HEK293 (cell line): ENCODE measurements around the gene KLK15.

ENCODE experiments used
- CTCF ChIA-PET: fragments of 350-600 bp; formaldehyde crosslinking; extraction: SDS; loops from one replicate; lab custom pipeline; 2021; ENCODE audit warnings: antibody characterized with exemption; lab: Yijun Ruan, JAX
- POLR2A ChIA-PET: fragments of 300-600 bp; formaldehyde crosslinking; extraction: SDS; loops from one replicate; lab custom pipeline; 2020; ENCODE audit warnings: antibody characterized with exemption, inconsistent platforms; lab: Yijun Ruan, JAX
- H3K27ac ChIP-seq: fragments of 200-500 bp; sonication (Bioruptor generic); 2 replicates; pipeline ENCODE4 v1.5.1; 2014; ENCODE audit warnings: low read depth, low read length, control low read depth, inconsistent platforms; ENCODE audit errors: extremely low read depth
- H3K36me3 ChIP-seq, 2 experiments: fragments of 200-500 bp in 1 of 2; sonication (Bioruptor generic) in 1 of 2; 1 replicate in 1 of 2; 2 replicates in 1 of 2; pipeline ENCODE4 v1.5.1; 2014 to 2017; ENCODE audit warnings: inconsistent platforms in 2 of 2, low read length in 2 of 2; ENCODE audit not compliant: control insufficient read depth in 2 of 2, insufficient read depth in 1 of 2
- H3K4me1 ChIP-seq: fragments of 200-500 bp; sonication (Bioruptor generic); 2 replicates; pipeline ENCODE4 v1.5.1; 2014; ENCODE audit warnings: mild to moderate bottlenecking, low read length, inconsistent platforms; ENCODE audit not compliant: control insufficient read depth, insufficient read depth
- H3K4me3 ChIP-seq: 2 replicates; pipeline ENCODE4 v1.5.1; 2011; ENCODE audit warnings: low read depth, mild to moderate bottlenecking, control low read depth, low read length, moderate library complexity
- H3K9me3 ChIP-seq: fragments of 200-500 bp; sonication (Bioruptor generic); 2 replicates; pipeline ENCODE4 v1.5.1; 2014; ENCODE audit warnings: low read depth, low read length, inconsistent platforms; ENCODE audit not compliant: control insufficient read depth, insufficient read depth
- BCL11B ChIP-seq: fragments of 450-650 bp; formaldehyde crosslinking; IDR thresholded peaks from 2 replicates; pipeline ENCODE4 v1.5.1; 2016; ENCODE audit warnings: low read depth, missing biosample characterization, missing genetic modification characterization
- GLIS2 ChIP-seq: fragments of 450-650 bp; formaldehyde crosslinking; IDR thresholded peaks from 2 replicates; pipeline ENCODE4 v1.5.1; 2016; ENCODE audit warnings: missing biosample characterization, missing genetic modification characterization
- HOXA7 ChIP-seq: sonication (generic); formaldehyde crosslinking; IDR thresholded peaks from 2 replicates; pipeline ENCODE4 v1.8.1; 2022; ENCODE audit warnings: missing genetic modification reagents, borderline replicate concordance
- KLF10 ChIP-seq: fragments of 450-650 bp; IDR thresholded peaks from 2 replicates; pipeline ENCODE4 v1.5.1; 2018; ENCODE audit warnings: missing biosample characterization, mild to moderate bottlenecking, missing genetic modification characterization
- KLF7 ChIP-seq: fragments of 450-650 bp; formaldehyde crosslinking; IDR thresholded peaks from 2 replicates; pipeline ENCODE4 v1.5.1; 2016; ENCODE audit warnings: missing biosample characterization, missing genetic modification characterization, borderline replicate concordance
- KLF8 ChIP-seq: fragments of 450-650 bp; formaldehyde crosslinking; IDR thresholded peaks from 2 replicates; pipeline ENCODE4 v1.5.1; 2016; ENCODE audit warnings: missing biosample characterization, missing genetic modification characterization
- KLF9 ChIP-seq: fragments of 450-650 bp; formaldehyde crosslinking; IDR thresholded peaks from 2 replicates; pipeline ENCODE4 v1.5.1; 2016; ENCODE audit warnings: missing biosample characterization, missing genetic modification characterization, low read depth
- MEIS1 ChIP-seq: sonication (generic); formaldehyde crosslinking; IDR thresholded peaks from 2 replicates; pipeline ENCODE4 v1.8.1; 2022; ENCODE audit warnings: missing genetic modification reagents, mild to moderate bottlenecking, borderline replicate concordance
- RBAK ChIP-seq: fragments of 450-650 bp; formaldehyde crosslinking; IDR thresholded peaks from 2 replicates; pipeline ENCODE4 v1.5.1; 2016; ENCODE audit warnings: missing biosample characterization, missing genetic modification characterization
- SP2 ChIP-seq: fragments of 450-650 bp; formaldehyde crosslinking; IDR thresholded peaks from 2 replicates; pipeline ENCODE4 v1.5.1; 2016; ENCODE audit warnings: missing biosample characterization, missing genetic modification characterization
- SP3 ChIP-seq: fragments of 450-650 bp; formaldehyde crosslinking; IDR thresholded peaks from 2 replicates; pipeline ENCODE4 v1.5.1; 2016; ENCODE audit warnings: missing biosample characterization, missing genetic modification characterization
- ZBTB20 ChIP-seq: fragments of 450-650 bp; formaldehyde crosslinking; IDR thresholded peaks from 2 replicates; pipeline ENCODE4 v1.5.1; 2016; ENCODE audit warnings: missing biosample characterization, missing genetic modification characterization
- ZNF155 ChIP-seq: fragments of 450-650 bp; formaldehyde crosslinking; IDR thresholded peaks from 2 replicates; pipeline ENCODE4 v1.5.1; 2016; ENCODE audit warnings: missing biosample characterization, missing genetic modification characterization
- ZNF169 ChIP-seq: fragments of 450-650 bp; formaldehyde crosslinking; IDR thresholded peaks from 2 replicates; pipeline ENCODE4 v1.5.1; 2016; ENCODE audit warnings: missing biosample characterization, missing genetic modification characterization
- ZNF175 ChIP-seq: fragments of 450-650 bp; formaldehyde crosslinking; IDR thresholded peaks from 2 replicates; pipeline ENCODE4 v1.5.1; 2016; ENCODE audit warnings: missing biosample characterization, missing genetic modification characterization
- ZNF37A ChIP-seq: fragments of 450-650 bp; IDR thresholded peaks from 2 replicates; pipeline ENCODE4 v1.5.1; 2018; ENCODE audit warnings: missing biosample characterization, missing genetic modification characterization
- ZNF426 ChIP-seq: fragments of 450-650 bp; formaldehyde crosslinking; IDR thresholded peaks from 2 replicates; pipeline ENCODE4 v1.5.1; 2017; ENCODE audit warnings: missing biosample characterization, missing genetic modification characterization, mild to moderate bottlenecking, inconsistent platforms, moderate library complexity
- ZNF561 ChIP-seq: fragments of 450-650 bp; IDR thresholded peaks from 2 replicates; pipeline ENCODE4 v1.5.1; 2018; ENCODE audit warnings: missing biosample characterization, missing genetic modification characterization, borderline replicate concordance
- ZNF768 ChIP-seq: fragments of 450-650 bp; formaldehyde crosslinking; IDR thresholded peaks from 2 replicates; pipeline ENCODE4 v1.5.1; 2018; ENCODE audit warnings: missing biosample characterization, mild to moderate bottlenecking, missing genetic modification characterization
- ZSCAN23 ChIP-seq: fragments of 450-650 bp; formaldehyde crosslinking; IDR thresholded peaks from 2 replicates; pipeline ENCODE4 v1.5.1; 2016; ENCODE audit warnings: missing biosample characterization, missing genetic modification characterization
- ZXDB ChIP-seq: fragments of 450-650 bp; formaldehyde crosslinking; IDR thresholded peaks from 2 replicates; pipeline ENCODE4 v1.5.1; 2016; ENCODE audit warnings: missing biosample characterization, missing genetic modification characterization
- TF ChIP-seq, protein P1 (sequence below): fragments of 450-650 bp; formaldehyde crosslinking; IDR thresholded peaks from 2 replicates; pipeline ENCODE4 v1.5.1; 2016; ENCODE audit warnings: missing biosample characterization, missing genetic modification characterization, low read depth
- TF ChIP-seq, protein P2 (sequence below): fragments of 450-650 bp; formaldehyde crosslinking; IDR thresholded peaks from 2 replicates; pipeline ENCODE4 v1.5.1; 2016; ENCODE audit warnings: missing biosample characterization, missing genetic modification characterization
- TF ChIP-seq, protein P3 (sequence below): fragments of 450-650 bp; formaldehyde crosslinking; IDR thresholded peaks from 2 replicates; pipeline ENCODE4 v1.5.1; 2016; ENCODE audit warnings: missing biosample characterization, missing genetic modification characterization
- TF ChIP-seq, protein P4 (sequence below): fragments of 450-650 bp; formaldehyde crosslinking; IDR thresholded peaks from 2 replicates; pipeline ENCODE4 v1.5.1; 2016; ENCODE audit warnings: missing biosample characterization, missing genetic modification characterization
- TF ChIP-seq, protein P5 (sequence below): fragments of 450-650 bp; IDR thresholded peaks from 2 replicates; pipeline ENCODE4 v1.5.1; 2018; ENCODE audit warnings: missing biosample characterization, missing genetic modification characterization

KLK15 gene

DNA sequence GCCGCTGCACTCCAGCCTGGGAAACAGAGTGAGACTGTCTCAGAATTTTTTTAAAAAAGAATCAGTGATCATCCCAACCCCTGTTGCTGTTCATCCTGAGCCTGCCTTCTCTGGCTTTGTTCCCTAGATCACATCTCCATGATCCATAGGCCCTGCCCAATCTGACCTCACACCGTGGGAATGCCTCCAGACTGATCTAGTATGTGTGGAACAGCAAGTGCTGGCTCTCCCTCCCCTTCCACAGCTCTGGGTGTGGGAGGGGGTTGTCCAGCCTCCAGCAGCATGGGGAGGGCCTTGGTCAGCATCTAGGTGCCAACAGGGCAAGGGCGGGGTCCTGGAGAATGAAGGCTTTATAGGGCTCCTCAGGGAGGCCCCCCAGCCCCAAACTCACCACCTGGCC is 39.7 kb upstream of the KLK15 start, which contains the start of gene KLK2:
TSS of gene KLK2 (plus strand) at position 384 of the 400 bp plus-strand sequence. CDS start 35 bp downstream, outside the sequence.
- H3K9me3 ChIP-seq: no peaks in the 10 kb centered on the region
- H3K27ac ChIP-seq: no peak within 1 kb of the TSS
- H3K4me1 ChIP-seq: no peaks in the 10 kb centered on the region
- no peak for TF ChIP-seq KLF7 (tag by site-specific recombination)
- TF ChIP-seq KLF9 (tag by site-specific recombination): no peak
- no peak for TF ChIP-seq ZSCAN23 (tag by site-specific recombination)
- TF ChIP-seq, protein P1, sequence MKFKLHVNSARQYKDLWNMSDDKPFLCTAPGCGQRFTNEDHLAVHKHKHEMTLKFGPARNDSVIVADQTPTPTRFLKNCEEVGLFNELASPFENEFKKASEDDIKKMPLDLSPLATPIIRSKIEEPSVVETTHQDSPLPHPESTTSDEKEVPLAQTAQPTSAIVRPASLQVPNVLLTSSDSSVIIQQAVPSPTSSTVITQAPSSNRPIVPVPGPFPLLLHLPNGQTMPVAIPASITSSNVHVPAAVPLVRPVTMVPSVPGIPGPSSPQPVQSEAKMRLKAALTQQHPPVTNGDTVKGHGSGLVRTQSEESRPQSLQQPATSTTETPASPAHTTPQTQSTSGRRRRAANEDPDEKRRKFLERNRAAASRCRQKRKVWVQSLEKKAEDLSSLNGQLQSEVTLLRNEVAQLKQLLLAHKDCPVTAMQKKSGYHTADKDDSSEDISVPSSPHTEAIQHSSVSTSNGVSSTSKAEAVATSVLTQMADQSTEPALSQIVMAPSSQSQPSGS (tag by site-specific recombination): no peak
- no peak for TF ChIP-seq ZBTB20 (tag by site-specific recombination)
- TF ChIP-seq ZNF561 (tag by site-specific recombination): no peak
- TF ChIP-seq ZNF155 (tag by site-specific recombination): no peak
- TF ChIP-seq ZNF169 (tag by site-specific recombination): no peak
- no peak for TF ChIP-seq KLF10 (tag by site-specific recombination)
- TF ChIP-seq SP2 (tag by site-specific recombination): no peak
- TF ChIP-seq, protein P2, sequence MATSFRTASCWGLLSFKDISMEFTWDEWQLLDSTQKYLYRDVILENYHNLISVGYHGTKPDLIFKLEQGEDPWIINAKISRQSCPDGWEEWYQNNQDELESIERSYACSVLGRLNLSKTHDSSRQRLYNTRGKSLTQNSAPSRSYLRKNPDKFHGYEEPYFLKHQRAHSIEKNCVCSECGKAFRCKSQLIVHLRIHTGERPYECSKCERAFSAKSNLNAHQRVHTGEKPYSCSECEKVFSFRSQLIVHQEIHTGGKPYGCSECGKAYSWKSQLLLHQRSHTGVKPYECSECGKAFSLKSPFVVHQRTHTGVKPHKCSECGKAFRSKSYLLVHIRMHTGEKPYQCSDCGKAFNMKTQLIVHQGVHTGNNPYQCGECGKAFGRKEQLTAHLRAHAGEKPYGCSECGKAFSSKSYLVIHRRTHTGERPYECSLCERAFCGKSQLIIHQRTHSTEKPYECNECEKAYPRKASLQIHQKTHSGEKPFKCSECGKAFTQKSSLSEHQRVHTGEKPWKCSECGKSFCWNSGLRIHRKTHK (tag by site-specific recombination): no peak
- TF ChIP-seq, protein P3, sequence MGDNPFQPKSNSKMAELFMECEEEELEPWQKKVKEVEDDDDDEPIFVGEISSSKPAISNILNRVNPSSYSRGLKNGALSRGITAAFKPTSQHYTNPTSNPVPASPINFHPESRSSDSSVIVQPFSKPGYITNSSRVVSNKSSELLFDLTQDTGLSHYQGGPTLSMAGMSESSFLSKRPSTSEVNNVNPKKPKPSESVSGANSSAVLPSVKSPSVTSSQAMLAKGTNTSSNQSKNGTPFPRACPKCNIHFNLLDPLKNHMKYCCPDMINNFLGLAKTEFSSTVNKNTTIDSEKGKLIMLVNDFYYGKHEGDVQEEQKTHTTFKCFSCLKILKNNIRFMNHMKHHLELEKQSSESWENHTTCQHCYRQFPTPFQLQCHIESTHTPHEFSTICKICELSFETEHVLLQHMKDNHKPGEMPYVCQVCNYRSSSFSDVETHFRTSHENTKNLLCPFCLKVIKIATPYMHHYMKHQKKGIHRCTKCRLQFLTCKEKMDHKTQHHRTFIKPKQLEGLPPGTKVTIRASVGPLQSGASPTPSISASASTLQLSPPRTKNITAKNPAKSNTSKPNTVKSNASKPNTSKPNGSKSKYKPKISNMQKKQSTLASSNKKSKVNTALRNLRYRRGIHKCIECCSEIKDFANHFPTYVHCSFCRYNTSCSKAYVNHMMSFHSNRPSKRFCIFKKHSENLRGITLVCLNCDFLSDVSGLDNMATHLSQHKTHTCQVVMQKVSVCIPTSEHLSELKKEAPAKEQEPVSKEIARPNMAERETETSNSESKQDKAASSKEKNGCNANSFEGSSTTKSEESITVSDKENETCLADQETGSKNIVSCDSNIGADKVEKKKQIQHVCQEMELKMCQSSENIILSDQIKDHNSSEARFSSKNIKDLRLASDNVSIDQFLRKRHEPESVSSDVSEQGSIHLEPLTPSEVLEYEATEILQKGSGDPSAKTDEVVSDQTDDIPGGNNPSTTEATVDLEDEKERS (tag by site-specific recombination): no peak
- TF ChIP-seq RBAK (tag by site-specific recombination): no peak
- no peak for TF ChIP-seq KLF8 (tag by site-specific recombination)
- ChIA-PET POLR2A (no interaction called here), CTCF (interaction anchor here (2.1 kb wide), 1 partner anchor 33 kb away, joined by 9 read pairs; no protein-coding TSS in a partner anchor)
- no peaks in the 10 kb centered on the region for H3K36me3 ChIP-seq
- H3K4me3 ChIP-seq: no peak within 1 kb of the TSS

DNA sequence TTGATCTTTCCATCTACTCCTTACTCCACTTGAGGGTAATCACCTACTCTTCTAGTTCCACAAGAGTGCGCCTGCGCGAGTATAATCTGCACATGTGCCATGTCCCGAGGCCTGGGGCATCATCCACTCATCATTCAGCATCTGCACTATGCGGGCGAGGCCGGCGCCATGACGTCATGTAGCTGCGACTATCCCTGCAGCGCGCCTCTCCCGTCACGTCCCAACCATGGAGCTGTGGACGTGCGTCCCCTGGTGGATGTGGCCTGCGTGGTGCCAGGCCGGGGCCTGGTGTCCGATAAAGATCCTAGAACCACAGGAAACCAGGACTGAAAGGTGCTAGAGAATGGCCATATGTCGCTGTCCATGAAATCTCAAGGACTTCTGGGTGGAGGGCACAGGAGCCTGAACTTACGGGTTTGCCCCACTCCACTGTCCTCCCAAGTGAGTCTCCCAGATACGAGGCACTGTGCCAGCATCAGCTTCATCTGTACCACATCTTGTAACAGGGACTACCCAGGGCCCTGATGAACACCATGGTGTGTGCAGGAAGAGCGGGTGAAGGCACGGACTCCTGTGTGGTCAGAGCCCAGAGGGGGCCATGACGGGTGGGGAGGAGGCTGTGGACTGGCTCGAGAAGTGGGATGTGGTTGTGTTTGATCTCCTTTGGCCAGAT is 37.2 kb upstream of the KLK15 start:
- ChIA-PET CTCF (interaction anchor here (0.7 kb wide), 1 partner anchor 14 kb away, joined by 5 read pairs; no protein-coding TSS in a partner anchor), POLR2A (interaction anchor here (1.5 kb wide), 1 partner anchor 66 kb away, joined by 3 read pairs; no protein-coding TSS in a partner anchor)
- Histone ChIP-seq H3K4me1 (no peaks in the 10 kb centered on the region), H3K4me3 (no peak overlapping the region), H3K27ac (no peak overlapping the region), H3K9me3 (no peaks in the 10 kb centered on the region), H3K36me3 (no peaks in the 10 kb centered on the region)
- no peak for TF ChIP-seq BCL11B (tag by site-specific recombination)
- TF ChIP-seq, protein P4, sequence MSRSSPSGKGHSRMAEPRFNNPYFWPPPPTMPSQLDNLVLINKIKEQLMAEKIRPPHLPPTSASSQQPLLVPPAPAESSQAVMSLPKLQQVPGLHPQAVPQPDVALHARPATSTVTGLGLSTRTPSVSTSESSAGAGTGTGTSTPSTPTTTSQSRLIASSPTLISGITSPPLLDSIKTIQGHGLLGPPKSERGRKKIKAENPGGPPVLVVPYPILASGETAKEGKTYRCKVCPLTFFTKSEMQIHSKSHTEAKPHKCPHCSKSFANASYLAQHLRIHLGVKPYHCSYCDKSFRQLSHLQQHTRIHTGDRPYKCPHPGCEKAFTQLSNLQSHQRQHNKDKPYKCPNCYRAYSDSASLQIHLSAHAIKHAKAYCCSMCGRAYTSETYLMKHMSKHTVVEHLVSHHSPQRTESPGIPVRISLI (tag by site-specific recombination): no peak
- no peak for TF ChIP-seq RBAK (tag by site-specific recombination)
- no peak for TF ChIP-seq ZNF175
- no peak for TF ChIP-seq ZXDB (tag by site-specific recombination)
- TF ChIP-seq MEIS1 (CRISPR knock-in tag): no peak
- TF ChIP-seq ZNF37A (tag by site-specific recombination): no peak
- TF ChIP-seq SP3 (tag by site-specific recombination): no peak
- no peak for TF ChIP-seq HOXA7 (CRISPR knock-in tag)
- TF ChIP-seq, protein P5, sequence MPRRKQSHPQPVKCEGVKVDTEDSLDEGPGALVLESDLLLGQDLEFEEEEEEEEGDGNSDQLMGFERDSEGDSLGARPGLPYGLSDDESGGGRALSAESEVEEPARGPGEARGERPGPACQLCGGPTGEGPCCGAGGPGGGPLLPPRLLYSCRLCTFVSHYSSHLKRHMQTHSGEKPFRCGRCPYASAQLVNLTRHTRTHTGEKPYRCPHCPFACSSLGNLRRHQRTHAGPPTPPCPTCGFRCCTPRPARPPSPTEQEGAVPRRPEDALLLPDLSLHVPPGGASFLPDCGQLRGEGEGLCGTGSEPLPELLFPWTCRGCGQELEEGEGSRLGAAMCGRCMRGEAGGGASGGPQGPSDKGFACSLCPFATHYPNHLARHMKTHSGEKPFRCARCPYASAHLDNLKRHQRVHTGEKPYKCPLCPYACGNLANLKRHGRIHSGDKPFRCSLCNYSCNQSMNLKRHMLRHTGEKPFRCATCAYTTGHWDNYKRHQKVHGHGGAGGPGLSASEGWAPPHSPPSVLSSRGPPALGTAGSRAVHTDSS (tag by site-specific recombination): no peak
- no peak for TF ChIP-seq GLIS2 (tag by site-specific recombination)
- TF ChIP-seq ZSCAN23 (tag by site-specific recombination): no peak
- no peak for TF ChIP-seq ZNF426 (tag by site-specific recombination)
- no peak for TF ChIP-seq ZNF768 (tag by site-specific recombination)
